SKM-1 treated with dmso at 0.1 percent for 144 hours (cell line): ENCODE measurements around the gene TPRG1L.

ENCODE experiments used
- DNase-seq: peaks from one replicate; lab custom pipeline; 2025; ENCODE audit not compliant: unreplicated experiment; lab: John Stamatoyannopoulos, UW

Gene TPRG1L

GRCh38 chr1:3641816-3642215, 17.0 kb downstream of the TPRG1L start:
- DNase-seq: no peak

- DNase-seq: no peak
Observed at GRCh38 chr1:3642919-3643675, 18.3 kb downstream of the TPRG1L start.

- no peak for DNase-seq
Observed at GRCh38 chr1:3644273-3644672, 19.5 kb downstream of the TPRG1L start.

GRCh38 chr1:3645247-3645646, 20.4 kb downstream of the TPRG1L start:
- DNase-seq: no peak

GRCh38 chr1:3645666-3646355, 21.0 kb downstream of the TPRG1L start:
- no peak for DNase-seq

GRCh38 chr1:3646596-3646995, 21.8 kb downstream of the TPRG1L start:
- DNase-seq: no peak

GRCh38 chr1:3649342-3650247, 24.8 kb downstream of the TPRG1L start, which contains the start of gene WRAP73:
TSS of gene WRAP73 (minus strand) at chr1:3650103. CDS start at chr1:3649999, 104 bp downstream.
- DNase-seq: peak; percentile 91

GRCh38 chr1:3650248-3651025, 25.6 kb downstream of the TPRG1L start:
- no peak for DNase-seq

GRCh38 chr1:3651026-3651929, 26.5 kb downstream of the TPRG1L start:
- no peak for DNase-seq

GRCh38 chr1:3651930-3652547, 27.2 kb downstream of the TPRG1L start, which contains the start of gene TP73:
TSS of gene TP73 (plus strand) at chr1:3652516. CDS start at chr1:3682366, 29,850 bp downstream.
- DNase-seq: no peak

GRCh38 chr1:3652548-3653285, 27.9 kb downstream of the TPRG1L start:
- no peak for DNase-seq

- DNase-seq: no peak
Observed at GRCh38 chr1:3653286-3653618, 28.4 kb downstream of the TPRG1L start.

GRCh38 chr1:3654549-3655281, 29.9 kb downstream of the TPRG1L start:
- no peak for DNase-seq

- DNase-seq: no peak
Observed at GRCh38 chr1:3656450-3657095, 31.8 kb downstream of the TPRG1L start.

- no peak for DNase-seq
Observed at GRCh38 chr1:3657096-3657475, 32.3 kb downstream of the TPRG1L start.

- DNase-seq: no peak
Observed at GRCh38 chr1:3657578-3658230, 32.9 kb downstream of the TPRG1L start.

- DNase-seq: no peak
Observed at GRCh38 chr1:3658231-3658615, 33.4 kb downstream of the TPRG1L start.
